ENCODE measurements around the gene NKAIN1. TPM values are rescaled to one million over a fixed set of nuclear protein-coding genes. Genes with fewer than 3 reads are reported as not detected.

Gene NKAIN1
- total RNA-seq, 1 experiment from 2014 or later = 36.8 TPM

GRCh38 chr1:31148409-31148808 lies 91.3 kb downstream of the NKAIN1 start:
- no peaks in the 10 kb centered on the region for H3K27me3 Mint-ChIP-seq (ENCODE audit: low read depth)
- ChIA-PET POLR2A (no interaction called here), CTCF (interaction anchor here (1.2 kb wide), 1 partner anchor 36 kb away, joined by 4 read pairs; no protein-coding TSS in a partner anchor)
- H3K36me3 Mint-ChIP-seq = 0 out of 2 replicates have a peak, but pooled peaks cover 5% of the 10 kb centered on the region
- no peak overlapping the region for H3K4me3 Mint-ChIP-seq
- no peak overlapping the region for H3K27ac Mint-ChIP-seq
- TF ChIP-seq ATF3 (CRISPR knock-in tag; conservative IDR thresholded peaks at IDR 0.05) (no peak), SOX15 (CRISPR knock-in tag; IDR thresholded peaks at IDR 0.05) (no peak), ZBTB21 (CRISPR knock-in tag; IDR thresholded peaks at IDR 0.05; ENCODE audit: borderline replicate concordance) (no peak), PRDM15 (CRISPR knock-in tag; IDR thresholded peaks at IDR 0.05) (no peak), ZMAT4 (CRISPR knock-in tag; IDR thresholded peaks at IDR 0.05) (no peak), E2F4 (CRISPR knock-in tag; IDR thresholded peaks at IDR 0.05; ENCODE audit: borderline replicate concordance, low read depth) (no peak), ZNF138 (CRISPR knock-in tag; conservative IDR thresholded peaks at IDR 0.05) (no peak), PRRX2 (CRISPR knock-in tag; IDR thresholded peaks at IDR 0.05) (no peak), ETV6 (CRISPR knock-in tag; IDR thresholded peaks at IDR 0.05) (no peak), ZNF423 (CRISPR knock-in tag; IDR thresholded peaks at IDR 0.05) (no peak), TCF7 (CRISPR knock-in tag; IDR thresholded peaks at IDR 0.05; ENCODE audit: low read depth) (no peak)
- peaks cover 7% of the 10 kb centered on the region for H3K4me1 Mint-ChIP-seq
- ATAC-seq (no peak), DNase-seq (ENCODE audit: low spot score) (no peak)
- peaks cover 5% of the 10 kb centered on the region for H3K9me3 Mint-ChIP-seq

GRCh38 chr1:31145648-31146047 lies 94.0 kb downstream of the NKAIN1 start:
- DNase-seq (ENCODE audit: low spot score) (no peak), ATAC-seq (no peak)
- POLR2A ChIA-PET = no interaction called here
- TF ChIP-seq ZNF232 (CRISPR knock-in tag; IDR thresholded peaks at IDR 0.05) (no peak), NFYB (CRISPR knock-in tag; conservative IDR thresholded peaks at IDR 0.05; ENCODE audit: low read depth) (no peak), CBFB (CRISPR knock-in tag; IDR thresholded peaks at IDR 0.05; ENCODE audit: low read depth) (no peak), STAT6 (CRISPR knock-in tag; conservative IDR thresholded peaks at IDR 0.05; ENCODE audit: low read depth) (no peak), FOXP4 (CRISPR knock-in tag; IDR thresholded peaks at IDR 0.05) (no peak), NR3C1 (CRISPR knock-in tag; conservative IDR thresholded peaks at IDR 0.05; ENCODE audit: low read depth) (no peak)
- no peak overlapping the region for H3K27ac Mint-ChIP-seq
- H3K4me3 Mint-ChIP-seq = no peak overlapping the region
- no peaks in the 10 kb centered on the region for H3K36me3 Mint-ChIP-seq
- CTCF ChIA-PET = interaction anchor here (0.5 to 1.2 kb wide), 3 partner anchors 36 to 184 kb away, joined by 3 to 6 read pairs (median 3); no protein-coding TSS in a partner anchor
- H3K27me3 Mint-ChIP-seq (ENCODE audit: low read depth) = no peaks in the 10 kb centered on the region
- H3K9me3 Mint-ChIP-seq = no peaks in the 10 kb centered on the region
- H3K4me1 Mint-ChIP-seq = peaks cover 4% of the 10 kb centered on the region
